Activated gamma-delta T cell (primary cell): ENCODE measurements around the gene SPOCK1.

Experiments
- DNase-seq: peaks from one replicate; lab custom pipeline; 2025; lab: John Stamatoyannopoulos, UW

The SPOCK1 gene

GRCh38 chr5:137292461-137293027 lies 206.6 kb downstream of the SPOCK1 start:
- DNase-seq, result no peak

DNA sequence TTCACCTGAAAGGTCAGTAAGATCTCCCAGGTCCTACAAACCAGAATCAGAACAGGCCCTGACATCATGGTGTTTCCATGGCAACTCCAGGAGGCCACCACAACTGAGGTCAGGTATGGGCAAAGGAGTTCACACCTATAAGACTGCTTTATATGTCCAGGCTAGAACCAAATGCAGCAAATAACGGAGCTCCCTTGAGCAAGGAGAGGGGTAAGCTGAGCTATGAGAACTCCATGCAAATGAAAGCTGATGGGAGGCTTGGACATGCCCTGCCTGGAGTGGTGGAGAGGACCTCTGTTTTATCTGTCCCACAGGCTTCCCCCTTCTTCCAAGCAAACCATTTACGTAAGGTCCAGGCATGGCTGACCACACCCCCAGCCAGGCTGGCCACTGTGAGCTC lies 207.7 kb downstream of the SPOCK1 start:
- DNase-seq, result no peak

DNA sequence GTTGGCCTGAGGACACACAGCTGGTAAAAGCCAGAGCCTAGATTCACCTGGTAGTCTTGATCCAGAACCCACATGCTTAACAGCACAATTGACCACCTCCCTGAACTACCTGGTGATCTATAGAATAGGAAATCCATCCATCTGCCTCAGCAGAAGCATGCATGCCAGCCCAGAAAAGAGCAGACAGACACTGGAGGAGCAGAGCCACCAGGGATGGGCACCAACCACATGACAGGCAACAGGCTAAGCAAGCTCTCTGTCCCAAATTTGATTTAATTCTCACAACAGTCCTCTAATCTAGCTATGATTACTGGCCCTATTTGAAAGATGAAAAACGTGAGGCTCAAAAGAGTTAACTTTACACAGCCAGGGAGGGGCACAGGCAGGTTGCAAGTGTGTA lies 208.1 kb downstream of the SPOCK1 start:
- no peak for DNase-seq

DNA sequence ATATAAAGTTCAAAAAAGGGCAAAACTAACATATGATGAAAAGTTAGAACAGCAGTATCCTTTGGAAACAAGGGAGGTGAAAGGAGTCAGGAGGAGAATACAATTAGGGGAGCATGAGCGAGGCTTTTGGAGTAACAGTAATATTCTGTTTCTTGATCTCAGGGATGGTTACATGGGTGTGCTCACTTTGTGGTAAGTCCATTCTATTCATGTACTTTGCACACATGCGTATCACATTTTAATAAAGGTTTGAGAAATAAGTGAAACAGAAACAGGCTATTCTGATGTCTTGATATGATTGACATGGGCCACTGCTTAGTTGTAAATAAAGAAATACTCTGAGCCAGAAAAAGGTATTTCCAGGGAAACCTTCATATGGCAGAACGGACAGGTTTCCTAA lies 208.8 kb downstream of the SPOCK1 start:
- no peak for DNase-seq

GRCh38 chr5:137289856-137290255 lies 209.3 kb downstream of the SPOCK1 start:
- no peak for DNase-seq

- no peak for DNase-seq
Observed at GRCh38 chr5:137287569-137287968, 211.6 kb downstream of the SPOCK1 start.

DNA sequence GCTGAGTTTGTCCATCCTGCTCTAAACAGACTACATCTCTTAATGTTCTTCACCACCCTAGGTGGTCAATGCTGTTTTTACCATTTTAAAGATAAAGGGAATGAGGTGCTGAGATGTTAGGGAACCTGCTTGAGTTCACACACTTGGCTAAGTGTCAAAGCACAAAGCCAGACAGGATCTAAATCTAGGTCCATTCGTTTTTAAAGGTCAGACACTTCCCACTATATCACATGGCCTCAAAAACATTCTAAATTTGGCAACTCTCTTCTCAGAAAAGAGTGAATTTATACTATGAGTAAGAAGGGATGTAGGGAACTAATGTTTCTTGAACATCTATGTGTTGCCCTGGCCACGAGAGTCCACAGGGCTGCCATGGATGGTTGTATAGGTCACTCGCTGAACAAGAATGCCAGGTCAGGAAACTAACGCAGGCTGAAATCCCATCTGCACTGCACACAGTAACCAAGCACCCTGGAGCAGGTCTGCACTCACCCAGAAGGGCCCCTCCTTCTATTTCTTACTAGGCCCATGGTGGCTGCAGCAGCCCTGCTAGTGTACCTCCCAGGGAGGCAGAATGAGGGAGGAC lies 213.0 kb downstream of the SPOCK1 start:
- DNase-seq, result no peak

- no peak for DNase-seq
Observed at GRCh38 chr5:137283801-137284200, 215.3 kb downstream of the SPOCK1 start.

- no peak for DNase-seq
Observed at GRCh38 chr5:137282216-137282615, 216.9 kb downstream of the SPOCK1 start.

DNA sequence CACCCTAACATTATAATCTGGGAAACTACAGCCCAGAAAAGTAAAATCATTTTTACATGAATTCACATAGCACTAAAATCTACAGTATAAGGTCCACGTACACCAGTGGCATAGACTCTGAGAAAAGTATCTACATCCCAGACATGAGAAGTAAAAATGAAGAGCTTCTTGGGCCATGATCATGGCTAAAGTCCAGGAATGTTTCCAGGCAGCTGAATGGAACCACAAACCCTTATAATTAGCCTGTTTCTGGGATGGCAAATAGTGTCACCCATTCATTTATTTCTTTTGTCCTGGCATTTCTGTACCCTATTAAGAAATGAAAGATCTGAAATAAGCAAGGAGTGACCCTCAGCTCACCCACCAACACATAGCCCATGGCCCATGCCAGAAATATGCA lies 217.9 kb downstream of the SPOCK1 start:
- no peak for DNase-seq

GRCh38 chr5:137280656-137281055 lies 218.5 kb downstream of the SPOCK1 start:
- no peak for DNase-seq

DNA sequence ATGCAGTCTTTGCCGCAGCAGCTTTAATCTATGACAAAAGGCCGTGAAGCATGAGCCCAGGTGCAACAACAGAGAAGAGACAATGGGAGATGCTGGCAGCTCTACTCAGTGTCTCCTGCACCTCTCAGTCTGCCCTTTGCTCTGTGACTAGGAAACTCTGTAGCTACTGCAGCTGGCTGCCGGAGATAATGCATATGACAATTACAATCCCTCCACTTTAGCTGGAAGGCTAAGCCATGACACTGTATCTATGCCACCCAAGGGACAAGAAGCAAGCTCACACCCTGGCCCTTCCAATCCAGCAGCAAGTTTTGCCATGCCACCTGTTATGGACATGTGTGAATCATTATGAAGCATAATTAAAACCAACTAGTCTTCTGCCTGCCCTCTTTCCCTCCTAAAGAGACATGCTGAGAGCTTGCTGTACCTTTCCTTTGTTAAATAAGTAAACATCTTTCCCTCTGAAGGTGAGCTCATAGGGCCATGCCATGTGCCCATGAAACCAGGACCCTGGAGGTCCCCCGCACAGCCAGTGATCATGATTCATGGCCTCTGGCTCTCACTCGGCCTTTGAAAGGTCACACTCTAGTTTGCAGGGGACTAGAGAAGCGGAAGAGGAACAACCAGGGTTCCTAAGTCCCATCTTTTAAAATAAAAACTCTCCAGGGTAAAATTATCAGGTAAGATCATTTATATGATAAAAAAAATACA lies 219.4 kb downstream of the SPOCK1 start:
- no peak for DNase-seq

- no peak for DNase-seq
Observed at GRCh38 chr5:137278476-137278875, 220.7 kb downstream of the SPOCK1 start.

DNA sequence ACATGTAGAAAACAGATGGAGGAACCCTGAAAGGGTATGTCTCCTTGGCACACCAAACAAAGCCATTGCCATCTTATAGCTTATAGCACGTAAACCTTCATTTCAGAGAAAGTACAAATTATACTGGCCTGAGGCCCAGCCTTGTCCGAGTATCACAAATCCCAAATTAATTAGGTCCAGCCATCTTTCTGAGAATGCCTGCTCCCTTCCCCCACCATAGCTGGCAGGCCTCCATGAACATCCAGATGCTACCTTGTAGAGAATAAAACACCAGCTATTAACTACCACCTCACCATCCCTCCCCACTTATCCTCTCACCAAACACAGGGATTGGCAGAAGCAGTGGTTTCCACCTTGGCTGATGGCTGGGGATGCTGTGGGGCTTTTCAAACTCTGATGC lies 224.0 kb downstream of the SPOCK1 start:
- no peak for DNase-seq

DNA sequence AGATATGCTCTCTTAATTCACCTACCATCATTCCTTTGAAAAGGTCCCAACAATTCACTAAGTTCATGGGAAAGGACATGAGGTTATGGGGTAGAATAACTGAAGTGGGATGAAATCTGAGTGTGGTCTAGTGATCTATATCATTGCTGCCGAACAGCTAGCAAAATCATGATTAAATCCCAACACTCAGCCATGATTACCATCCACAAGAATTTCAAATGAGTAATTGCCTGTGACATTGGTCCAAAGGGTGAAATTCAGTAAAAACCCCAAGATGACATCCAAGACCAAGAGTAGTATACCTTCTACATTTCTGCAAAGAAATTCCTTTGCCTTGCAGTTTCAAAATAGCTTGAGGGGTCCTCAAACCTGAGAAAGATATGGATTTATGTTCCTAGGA lies 225.6 kb downstream of the SPOCK1 start:
- DNase-seq, result no peak

DNA sequence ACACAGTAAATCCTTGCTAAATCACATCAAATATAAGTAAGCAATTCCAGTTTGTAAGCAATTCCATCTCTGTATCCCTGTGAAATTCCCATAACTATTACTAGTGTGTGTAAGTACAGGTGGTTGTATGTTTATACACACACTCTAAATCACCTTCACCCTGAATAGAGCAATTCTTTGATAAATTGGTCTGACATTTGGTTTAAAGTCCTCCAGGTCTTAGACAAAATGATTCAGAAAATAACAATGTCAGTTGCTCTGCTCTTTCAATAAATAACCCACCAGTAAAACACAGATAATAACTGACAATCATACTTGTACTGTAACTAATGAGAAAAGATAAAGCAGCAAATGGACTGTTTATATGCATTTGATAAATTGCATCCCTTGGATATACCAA lies 226.3 kb downstream of the SPOCK1 start:
- no peak for DNase-seq

DNA sequence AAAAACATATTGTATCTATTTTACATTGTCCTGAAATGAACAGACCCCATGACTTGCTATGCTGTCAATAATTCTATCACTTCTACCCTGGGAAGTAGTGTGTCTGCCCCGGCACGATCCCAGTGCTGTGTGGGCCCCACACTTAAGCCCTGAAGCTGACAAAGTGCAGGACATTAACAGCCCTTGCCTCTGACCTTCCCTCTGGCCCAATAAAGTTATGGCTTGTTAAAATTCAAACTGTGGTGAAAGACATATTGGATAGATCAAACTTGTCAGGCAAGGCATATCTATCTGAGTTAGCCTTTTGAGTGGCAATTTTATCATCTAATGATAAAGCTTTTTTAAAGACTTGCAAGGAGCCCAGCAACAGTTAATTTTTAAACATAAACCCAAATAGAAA lies 229.2 kb downstream of the SPOCK1 start:
- DNase-seq, result no peak

DNA sequence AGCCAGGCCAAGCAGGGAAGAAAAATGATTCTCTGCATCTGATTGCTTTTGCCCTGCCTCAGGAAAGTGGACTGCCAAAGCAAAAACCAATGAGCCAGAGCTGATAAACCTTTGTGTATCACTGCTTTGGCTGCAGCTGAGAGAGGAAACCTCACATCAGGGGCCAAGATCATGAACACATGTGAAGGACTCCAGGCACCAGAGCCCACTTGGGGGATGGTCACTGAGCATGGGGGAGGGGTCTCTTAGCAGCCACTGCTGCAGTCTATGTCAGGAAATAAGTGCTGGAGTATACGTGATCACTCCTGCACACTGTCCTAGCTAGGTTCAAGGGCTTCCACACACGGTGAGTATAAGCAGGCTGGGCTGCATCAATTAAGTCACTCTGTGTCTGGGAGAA lies 229.9 kb downstream of the SPOCK1 start:
- DNase-seq, result no peak

GRCh38 chr5:137268646-137269045 lies 230.5 kb downstream of the SPOCK1 start:
- no peak for DNase-seq

DNA sequence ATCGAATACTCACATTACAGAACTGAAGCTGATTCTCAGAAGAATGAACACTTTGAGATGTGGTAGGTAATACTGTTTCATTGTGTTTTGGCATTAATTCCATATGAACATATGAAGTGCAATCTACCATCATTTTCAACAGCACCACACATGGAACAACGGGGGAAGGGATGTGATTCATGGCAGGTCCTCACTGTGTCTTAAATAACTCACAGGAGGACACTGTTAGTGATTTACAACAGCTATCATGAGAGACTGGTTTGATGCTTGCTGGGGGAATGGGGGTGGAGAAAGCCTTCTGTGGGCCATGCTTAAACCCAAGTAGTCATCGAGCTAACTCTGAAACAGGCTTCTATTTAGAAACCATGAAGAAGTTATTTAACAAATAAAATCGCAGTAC lies 232.9 kb downstream of the SPOCK1 start:
- DNase-seq, result no peak

- no peak for DNase-seq
Observed at GRCh38 chr5:137265457-137265856, 233.7 kb downstream of the SPOCK1 start.

GRCh38 chr5:137264573-137264972 lies 234.6 kb downstream of the SPOCK1 start:
- no peak for DNase-seq

DNA sequence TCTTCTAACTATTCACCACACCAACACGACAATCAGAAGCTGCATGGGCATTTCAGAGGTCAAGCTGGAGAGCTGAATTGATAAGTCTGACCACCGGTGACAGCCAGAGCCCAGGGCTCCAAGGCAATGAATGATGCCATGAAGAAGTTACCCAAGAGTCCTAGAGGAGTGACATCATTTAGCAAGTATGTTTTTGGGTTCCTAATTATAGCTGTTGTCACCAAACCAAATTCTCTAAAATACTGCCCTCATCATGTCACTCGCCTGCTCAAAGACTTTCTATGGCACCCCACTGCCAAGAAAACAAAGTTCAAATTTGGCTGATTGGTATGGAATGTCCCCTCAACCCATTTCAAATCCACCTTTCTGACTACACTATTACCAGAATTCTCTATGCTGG lies 235.1 kb downstream of the SPOCK1 start:
- no peak for DNase-seq
